Activated CD8-positive, alpha-beta memory T cell treated with anti-CD3 and anti-CD28 coated beads, Interleukin-2, amount 50 U/mL, for 4 hours (primary cell): ENCODE measurements around the gene CFAP100.

Experiments used
- DNase-seq: peaks from one replicate; pipeline ENCODE4 v3.0.0-alpha.2; 2020

The CFAP100 gene

DNA sequence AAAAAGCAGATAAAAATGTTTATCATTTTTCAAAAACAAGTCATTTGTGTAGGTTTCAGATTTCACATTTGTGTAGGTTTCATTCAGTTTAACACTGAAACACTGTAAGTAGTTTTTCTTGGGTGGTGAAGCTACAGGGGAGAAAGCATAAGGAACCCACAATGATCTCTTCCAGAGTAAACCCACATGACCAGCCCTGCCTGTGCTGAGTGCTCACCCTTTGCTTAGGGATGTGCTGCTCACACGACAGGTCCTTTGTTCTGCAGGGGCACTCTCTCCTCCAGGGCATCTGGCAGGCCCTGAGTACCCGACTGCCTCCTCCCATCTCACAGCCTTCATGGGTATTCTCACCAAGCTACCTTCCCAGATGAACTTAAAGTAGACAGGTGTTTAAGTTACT lies 52.1 kb downstream of the CFAP100 start:
- DNase-seq, result no peak

GRCh38 chr3:126447456-126448106 lies 52.9 kb downstream of the CFAP100 start:
- DNase-seq, result no peak

- no peak for DNase-seq
Measured at GRCh38 chr3:126448136-126448892, 53.6 kb downstream of the CFAP100 start.

- DNase-seq, result no peak
Measured at GRCh38 chr3:126448893-126449180, 54.1 kb downstream of the CFAP100 start.

DNA sequence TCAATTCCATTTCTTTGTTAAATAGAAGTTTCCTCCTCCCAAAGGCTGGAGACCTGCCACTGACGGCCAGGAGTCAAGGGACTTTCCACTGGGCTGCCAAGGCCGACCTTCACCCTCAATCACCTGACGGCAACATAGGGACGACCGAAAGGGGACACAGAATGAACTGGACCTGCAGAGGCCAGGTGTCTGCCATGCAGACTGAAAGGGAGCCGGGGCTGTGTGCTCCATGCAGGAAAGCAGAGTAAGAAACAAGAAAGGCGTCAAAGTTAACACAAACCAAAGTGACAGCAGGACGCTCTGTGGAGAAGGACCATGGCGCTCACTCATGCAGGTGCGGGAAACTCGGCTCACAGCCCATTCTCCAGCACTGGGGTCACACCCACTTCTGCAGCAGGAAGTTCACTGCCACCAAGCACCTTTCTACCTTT lies 54.9 kb downstream of the CFAP100 start:
- no peak for DNase-seq

- DNase-seq, result no peak
Measured at GRCh38 chr3:126450219-126450618, 55.5 kb downstream of the CFAP100 start.

GRCh38 chr3:126450744-126451143 lies 56.0 kb downstream of the CFAP100 start:
- no peak for DNase-seq

- DNase-seq, result no peak
Measured at GRCh38 chr3:126451511-126451910, 56.8 kb downstream of the CFAP100 start.

- no peak for DNase-seq
Measured at GRCh38 chr3:126452213-126452612, 57.5 kb downstream of the CFAP100 start.

GRCh38 chr3:126454025-126454424 lies 59.3 kb downstream of the CFAP100 start:
- DNase-seq, result no peak

DNA sequence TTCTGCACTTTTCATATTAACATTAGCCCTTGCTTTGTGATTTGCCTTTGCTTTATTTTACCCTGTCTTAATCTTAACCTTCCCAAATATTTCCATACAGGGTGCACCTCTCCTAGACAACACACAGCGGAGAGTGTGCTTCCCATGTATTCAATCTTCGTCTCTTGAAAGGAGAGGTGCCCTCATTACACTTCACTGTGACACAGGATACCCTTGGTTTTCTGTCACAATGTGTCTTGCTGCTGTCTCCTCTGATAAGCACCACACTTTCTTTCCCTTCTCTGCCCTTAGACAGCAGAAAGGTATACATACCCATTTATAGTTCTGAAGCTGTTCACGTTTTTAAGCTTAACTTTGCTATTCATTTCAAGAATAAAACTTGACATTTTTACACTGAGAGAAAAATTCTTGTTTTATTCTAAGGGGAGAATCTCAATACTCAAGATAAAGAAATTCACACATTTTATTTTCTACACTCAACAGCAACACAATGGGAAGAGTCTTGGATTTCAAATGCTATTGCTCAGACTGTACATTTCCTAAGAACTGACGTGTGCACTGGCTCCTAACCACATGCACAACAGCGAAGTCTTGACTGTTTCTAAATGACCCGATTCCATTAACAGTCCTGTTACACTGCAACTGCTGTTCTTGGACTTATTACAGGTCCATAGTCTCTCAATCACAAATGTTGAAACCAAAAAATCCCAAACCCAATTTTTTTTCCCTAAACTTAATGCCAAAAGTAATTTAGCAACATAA lies 59.9 kb downstream of the CFAP100 start:
- no peak for DNase-seq

DNA sequence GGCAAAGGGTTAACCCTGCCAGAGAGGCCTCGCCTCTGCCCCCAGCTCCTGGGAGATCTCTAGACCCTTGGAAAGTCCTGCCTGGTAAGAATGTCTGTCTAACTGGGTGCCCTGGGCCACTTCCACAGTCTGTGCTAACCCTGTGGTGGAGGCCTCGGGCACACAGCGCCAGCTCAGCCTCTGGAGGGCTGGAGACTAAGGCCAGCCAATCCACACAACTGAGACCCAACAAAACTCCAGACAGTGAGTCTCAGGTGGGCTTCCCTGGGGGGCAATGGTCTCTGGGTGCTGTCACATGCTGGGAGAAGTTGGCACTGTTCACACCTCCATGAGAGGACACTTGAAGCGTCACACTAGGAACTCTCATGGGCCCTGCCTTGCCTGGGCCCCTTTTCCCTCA lies 61.5 kb downstream of the CFAP100 start:
- no peak for DNase-seq

DNA sequence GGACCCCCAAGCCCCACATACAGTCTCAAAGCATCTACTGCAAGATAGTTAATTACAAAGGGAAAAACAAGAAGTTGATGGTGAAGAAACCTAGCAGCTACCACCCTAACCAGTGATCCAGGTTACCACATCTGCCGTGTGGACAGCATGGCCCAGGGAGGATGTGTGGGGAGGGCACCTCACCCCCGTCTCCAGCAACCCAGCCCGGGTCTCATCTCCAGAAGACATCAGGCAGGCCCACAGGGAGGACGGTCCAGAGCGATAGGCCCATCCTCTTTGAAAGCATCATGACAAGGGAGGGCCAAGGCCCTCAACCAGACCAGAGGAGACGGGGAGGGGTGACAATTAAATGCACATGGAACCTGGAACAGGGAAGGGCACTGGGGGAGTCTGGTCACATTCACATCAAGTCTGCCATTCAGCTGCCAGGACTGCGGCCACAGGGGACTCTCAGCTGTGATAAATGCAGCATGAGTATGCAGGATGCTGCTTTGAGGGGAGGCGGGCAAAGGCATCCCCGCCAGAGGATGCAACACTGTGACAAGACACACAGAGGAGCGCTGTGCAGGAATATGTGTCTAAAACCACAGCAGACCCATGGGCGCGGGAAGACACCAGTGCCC lies 62.2 kb downstream of the CFAP100 start:
- no peak for DNase-seq

DNA sequence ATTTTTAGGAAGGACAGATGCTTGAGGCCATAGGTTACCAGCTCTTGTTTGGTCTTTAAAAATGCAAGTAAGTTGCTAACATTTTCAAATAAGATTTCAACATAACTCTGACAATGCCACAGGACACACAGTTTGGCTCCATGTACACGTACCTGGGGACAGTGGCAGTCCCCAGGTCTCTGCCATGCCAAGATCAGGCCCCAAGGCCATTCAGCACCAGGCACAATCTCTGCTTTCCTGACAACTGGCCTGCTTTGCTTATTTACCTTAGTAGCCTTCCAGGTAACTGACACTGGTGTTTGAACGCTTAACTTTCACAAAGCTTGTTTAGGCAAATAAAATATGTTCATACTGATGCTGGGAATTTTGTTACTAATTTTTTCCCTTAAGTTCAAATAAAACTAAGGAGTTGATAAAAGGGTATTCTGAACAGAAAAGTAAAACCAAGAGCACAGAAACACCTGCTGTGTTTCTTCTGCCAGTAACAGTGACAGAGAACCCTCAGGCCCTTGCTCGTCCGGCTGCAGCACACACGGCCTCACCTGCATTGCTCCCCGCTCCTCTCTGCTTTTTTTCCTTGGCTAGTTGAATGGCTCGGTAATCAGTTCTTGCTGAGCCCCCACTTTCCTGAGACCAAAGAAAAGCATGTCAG lies 64.5 kb downstream of the CFAP100 start:
- no peak for DNase-seq

DNA sequence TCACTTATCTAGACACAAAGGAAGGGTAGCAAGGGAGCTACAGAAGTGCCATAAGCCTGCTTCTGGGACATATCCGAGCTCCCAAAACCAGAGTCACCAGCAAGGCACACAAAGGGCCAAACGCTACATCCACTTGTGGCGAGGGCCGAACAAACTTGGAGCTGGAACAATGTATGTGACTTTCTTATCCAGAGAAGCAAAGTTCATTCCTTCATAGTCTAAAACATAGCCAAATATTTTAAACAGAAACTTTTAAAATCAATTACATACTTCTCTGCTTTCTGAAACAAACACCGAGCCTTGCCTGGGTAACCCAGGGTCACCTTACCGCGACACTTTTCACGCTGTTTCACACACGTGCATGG lies 65.0 kb downstream of the CFAP100 start:
- DNase-seq, result no peak

GRCh38 chr3:126460381-126460780 lies 65.7 kb downstream of the CFAP100 start:
- no peak for DNase-seq

DNA sequence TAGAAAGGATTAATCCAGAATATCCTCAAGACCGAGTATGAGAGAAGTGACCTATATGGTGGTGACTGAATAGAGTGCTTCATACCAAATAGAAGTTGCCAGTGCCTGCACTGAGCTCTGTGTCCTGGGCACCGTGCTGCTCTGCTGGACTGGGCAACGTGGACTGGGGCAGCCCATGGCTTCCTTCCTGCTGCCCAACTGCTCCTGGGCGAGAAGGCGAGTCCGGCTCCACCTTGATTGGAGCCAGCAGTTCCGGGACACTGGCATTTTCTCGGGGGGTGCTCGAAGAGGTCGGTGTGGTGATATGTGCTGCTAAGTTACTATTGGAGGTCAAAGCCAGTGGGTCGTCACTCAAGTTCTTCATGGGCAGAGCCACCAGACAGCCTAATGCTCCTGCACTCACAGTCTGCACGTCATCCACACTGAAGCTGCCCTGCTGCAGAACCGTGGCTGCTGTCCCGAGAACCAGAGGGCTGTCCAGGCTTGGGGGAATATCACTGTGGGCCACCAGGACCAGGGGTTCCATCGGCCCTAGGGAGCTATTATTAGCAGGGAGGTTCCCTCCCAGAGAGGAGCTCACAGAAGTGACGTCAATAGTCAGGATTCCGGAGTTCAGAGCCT lies 66.9 kb downstream of the CFAP100 start:
- no peak for DNase-seq

DNA sequence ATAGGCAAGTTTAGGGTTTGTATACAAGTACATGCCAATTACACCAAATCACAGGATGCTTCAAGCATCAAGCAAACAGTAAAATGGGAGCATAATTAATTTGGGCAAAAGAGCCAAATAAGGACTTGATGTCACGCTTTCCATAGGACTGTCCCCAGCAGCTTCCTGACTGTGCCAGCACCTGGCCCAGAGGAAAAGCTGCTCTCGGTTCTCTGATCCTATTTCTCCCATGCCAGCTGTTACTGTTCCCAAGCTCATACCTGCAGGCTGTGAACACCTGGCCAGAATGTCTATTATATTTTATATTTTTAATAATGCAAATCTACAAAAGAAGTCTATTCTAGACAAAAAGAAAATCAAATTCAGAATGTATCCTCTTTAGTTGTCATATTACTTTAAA lies 68.8 kb downstream of the CFAP100 start:
- DNase-seq, result no peak

- no peak for DNase-seq
Measured at GRCh38 chr3:126464093-126464492, 69.4 kb downstream of the CFAP100 start.

DNA sequence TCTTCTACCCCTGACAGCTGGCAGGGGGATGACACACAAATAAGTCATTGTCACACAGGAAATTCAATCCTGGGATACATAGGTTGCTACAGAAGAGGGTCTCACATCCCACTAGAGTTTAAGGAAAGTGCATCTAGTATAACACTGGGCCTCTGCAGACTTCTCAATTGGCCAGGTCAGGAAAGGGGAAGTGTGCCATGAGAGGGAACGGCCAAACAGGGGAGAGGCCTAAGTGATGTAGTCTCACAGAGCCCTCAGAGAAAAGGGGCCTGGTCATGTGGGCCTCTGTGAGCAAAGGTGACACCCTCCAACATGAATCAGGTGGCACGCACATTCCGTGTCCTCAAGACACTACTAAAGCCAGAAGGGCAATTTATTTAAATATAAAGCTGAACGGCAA lies 69.8 kb downstream of the CFAP100 start:
- no peak for DNase-seq

DNA sequence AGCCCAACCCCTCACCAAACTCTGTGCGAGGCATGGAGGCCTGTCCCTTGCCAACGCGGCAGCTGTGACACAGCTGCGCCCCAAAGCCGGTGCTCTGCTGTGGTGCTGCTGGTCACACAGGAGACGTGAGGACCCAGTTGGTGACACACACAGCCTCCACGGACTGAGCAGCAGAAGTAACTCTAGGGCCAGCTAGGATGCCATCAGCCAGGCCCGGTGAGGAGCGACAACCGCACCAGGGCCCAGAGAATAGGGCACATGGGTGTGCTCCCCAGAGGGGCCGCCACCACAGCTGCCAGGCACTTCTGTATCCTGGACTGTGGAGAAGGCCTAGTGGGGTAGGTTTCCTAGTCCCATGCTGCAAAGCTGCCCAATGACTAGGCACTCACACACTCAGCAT lies 70.3 kb downstream of the CFAP100 start:
- DNase-seq, result no peak

GRCh38 chr3:126465928-126466544 lies 71.3 kb downstream of the CFAP100 start:
- no peak for DNase-seq
